ENCODE measurements around the gene PAX3.

- TF ChIP-seq EZH2 (IDR thresholded peaks at IDR 0.05; ENCODE audit: borderline replicate concordance, low read depth, low read length, severe bottlenecking) (no peak), CTCF (IDR thresholded peaks at IDR 0.05; ENCODE audit: borderline replicate concordance, extremely low read depth, low read length, poor library complexity, severe bottlenecking) (no peak)
These were observed 41.2 kb downstream of the PAX3 start for GRCh38 chr2:222257645-222258044.
